HS-5 (cell line): ENCODE measurements around the gene NETO2.
"Not testable (repeated sequence)": the region's sequence is repeated elsewhere in the genome, so short reads cannot be mapped to it uniquely, and the experiment has no call there.

Experiments
- DNase-seq: peaks from one replicate; pipeline ENCODE4 v3.0.0-alpha.2; 2012; ENCODE audit warnings: low read depth

Gene NETO2

GRCh38 chr16:47065766-47066688, 77.7 kb downstream of the NETO2 start:
- no peak for DNase-seq

GRCh38 chr16:47064775-47065174, 79.0 kb downstream of the NETO2 start:
- DNase-seq: no peak

GRCh38 chr16:47063011-47063724, 80.6 kb downstream of the NETO2 start:
- DNase-seq: no peak

DNA sequence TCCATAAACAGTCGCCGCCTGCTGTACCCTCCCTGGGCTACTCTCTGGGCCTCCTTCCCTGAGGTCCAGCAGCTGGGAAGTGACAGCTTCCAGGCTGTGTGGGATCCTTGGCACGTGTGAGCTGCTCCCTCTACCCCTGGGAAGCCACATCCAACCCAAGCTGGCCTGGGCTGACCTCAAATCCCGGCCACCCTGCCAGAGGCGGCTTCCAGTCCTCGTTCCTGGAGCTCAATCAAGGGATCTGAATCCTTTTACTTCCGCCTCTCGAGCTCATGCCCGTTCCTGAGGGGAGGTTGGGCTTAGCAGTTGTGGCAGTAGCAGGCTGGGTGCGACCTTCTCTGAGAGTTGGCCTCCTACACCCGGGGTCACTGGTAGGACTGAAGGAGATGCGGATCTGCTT, 82.5 kb downstream of the NETO2 start:
- DNase-seq: no peak

- no peak for DNase-seq
Observed at GRCh38 chr16:47060596-47060995, 83.1 kb downstream of the NETO2 start.

- DNase-seq: no peak
Observed at GRCh38 chr16:47059991-47060390, 83.8 kb downstream of the NETO2 start.

- not testable (repeated sequence) for DNase-seq
Observed at GRCh38 chr16:47059130-47059529, 84.6 kb downstream of the NETO2 start.

GRCh38 chr16:47058295-47059086, 85.3 kb downstream of the NETO2 start:
- DNase-seq: no peak

- DNase-seq: no peak
Observed at GRCh38 chr16:47057630-47057993, 86.1 kb downstream of the NETO2 start.

DNA sequence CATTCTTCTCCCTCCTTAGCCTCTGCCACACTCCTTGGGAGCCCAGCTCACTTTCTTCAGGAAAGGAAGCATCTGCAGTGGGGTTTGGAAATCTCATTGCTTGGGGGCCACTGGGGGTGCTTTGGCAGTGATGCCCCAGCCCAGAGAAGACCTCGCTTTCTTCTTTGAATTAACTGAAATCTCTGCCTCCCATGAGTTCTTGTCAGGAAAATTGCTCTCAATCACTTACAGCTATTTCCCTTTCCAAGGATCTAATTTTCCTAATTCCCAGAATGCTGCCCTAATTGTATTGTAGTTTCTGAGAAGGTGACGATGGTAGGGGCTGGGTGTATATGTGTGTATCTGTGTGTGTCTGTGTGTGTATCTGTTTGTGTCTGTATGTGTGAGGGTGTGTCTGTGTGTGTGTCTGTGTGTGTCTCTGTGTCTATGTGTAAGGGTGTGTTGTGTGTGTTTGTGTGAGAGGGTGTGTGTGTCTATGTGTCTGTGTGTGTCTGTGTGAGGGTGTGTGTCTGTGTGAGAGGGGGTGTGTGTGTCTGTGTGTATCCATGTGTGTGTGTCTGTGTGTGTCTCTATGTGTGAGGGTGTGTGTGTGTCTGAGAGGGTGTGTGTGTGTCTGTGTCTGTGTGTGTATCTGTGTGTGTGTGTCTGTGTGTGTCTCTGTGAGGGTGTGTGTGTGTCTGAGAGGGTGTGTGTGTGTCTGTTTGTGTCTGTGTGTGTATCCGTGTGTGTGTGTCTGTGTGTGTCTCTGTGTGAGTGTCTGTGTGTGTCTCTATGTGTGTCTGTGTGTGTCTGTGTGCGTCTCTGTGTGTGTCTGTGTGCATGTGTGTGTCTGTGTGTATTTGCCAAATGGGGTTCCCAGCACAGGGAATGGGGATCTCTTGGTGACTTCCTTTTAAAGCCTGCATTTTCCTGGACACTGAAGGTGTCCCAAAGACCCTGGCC, 86.8 kb downstream of the NETO2 start:
- no peak for DNase-seq

DNA sequence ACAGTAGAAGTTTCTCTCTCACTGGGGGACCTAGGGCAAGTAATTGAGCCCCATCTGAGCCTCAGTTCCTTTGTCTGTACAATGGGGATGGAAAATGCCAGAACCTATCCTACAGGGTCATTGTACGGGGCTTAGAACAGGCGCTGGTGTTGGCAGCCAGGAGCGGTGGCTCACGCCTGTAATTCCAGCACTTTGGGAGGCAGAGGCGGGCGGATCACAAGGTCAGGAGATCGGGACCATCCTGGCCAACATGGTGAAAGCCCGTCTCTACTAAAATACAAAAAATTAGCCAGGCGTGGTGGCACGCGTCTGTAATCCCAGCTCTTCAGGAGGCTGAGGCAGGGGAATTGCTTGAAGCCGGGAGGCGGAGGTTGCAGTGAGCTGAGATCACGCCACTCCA, 87.7 kb downstream of the NETO2 start:
- DNase-seq: not testable (repeated sequence)

DNA sequence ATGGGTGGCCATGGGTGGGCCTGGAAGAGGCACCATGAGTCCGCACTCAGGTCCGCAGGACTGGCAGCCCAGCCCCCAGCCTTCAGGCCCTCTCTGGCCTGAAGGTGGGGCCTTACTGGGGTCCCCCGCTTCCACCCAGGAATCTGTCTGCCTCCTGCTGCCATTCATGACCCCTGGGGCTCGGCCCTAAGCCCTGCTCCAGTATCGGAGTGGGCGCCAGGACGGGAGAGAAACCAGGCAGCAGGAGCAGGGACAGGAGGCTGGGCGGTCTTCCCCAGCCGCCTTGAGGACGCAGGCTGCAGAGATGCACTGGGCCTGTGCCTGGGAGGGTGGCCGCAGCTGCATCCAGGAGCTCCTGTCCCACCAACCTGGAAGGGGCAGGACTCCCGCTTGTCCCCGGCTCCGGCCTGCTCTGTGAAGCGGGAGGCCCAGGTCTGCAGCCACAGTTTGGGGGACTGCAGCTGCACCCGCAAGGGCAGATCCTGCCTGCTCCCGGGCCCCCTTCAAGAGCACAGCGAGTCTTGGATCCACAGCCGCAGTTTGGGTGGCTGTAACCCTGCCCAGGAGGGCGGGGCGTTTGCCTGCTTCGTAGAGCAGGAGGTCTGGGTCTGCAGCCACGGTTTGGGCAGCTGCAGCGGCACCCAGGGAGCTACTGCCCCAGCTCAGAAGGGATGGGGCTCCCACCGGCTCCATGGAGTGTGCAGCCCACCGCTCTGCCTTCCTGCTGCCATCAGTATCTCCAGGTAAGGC, 88.4 kb downstream of the NETO2 start:
- no peak for DNase-seq

- DNase-seq: no peak
Observed at GRCh38 chr16:47054306-47054705, 89.4 kb downstream of the NETO2 start.

- DNase-seq: no peak
Observed at GRCh38 chr16:47053895-47054294, 89.8 kb downstream of the NETO2 start.

- no peak for DNase-seq
Observed at GRCh38 chr16:47052666-47053640, 90.8 kb downstream of the NETO2 start.

- no peak for DNase-seq
Observed at GRCh38 chr16:47051031-47051430, 92.7 kb downstream of the NETO2 start.

DNA sequence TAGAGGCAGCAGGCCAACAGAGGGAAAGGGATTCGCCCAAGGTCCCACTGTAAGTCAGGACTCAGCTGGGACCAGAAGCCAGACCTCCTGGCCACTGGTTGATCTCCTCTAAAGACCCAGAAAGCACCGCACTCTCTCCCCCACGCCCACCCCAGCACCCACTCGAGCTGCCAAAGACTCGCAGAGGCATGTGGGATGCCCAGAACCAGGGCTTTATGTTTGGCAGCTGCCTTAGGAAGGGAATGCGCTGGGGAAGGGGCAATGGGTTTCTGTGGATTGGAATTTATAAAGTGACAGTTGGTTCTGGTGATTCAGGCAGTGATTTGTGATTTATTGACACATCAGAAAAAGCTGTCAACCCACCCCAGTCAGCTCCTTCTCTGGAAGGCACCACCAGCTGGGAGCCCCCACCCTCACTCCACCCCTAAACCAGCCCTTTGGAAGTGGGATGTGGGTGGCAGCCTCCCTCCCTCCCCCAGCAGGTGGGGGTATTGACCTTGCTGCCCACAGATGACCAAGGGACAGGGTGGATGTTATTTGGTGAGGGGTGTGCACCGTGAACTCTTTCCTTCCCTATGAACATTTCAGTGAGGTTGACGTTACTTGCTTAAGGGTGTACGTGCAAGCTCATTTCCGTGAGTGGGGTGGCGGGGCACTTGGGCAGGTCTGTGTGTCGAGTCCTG, 93.7 kb downstream of the NETO2 start:
- DNase-seq: no peak

- no peak for DNase-seq
Observed at GRCh38 chr16:47047524-47048203, 96.1 kb downstream of the NETO2 start.
